Measurements from ENCODE around the gene LUM.

LUM gene, protein sequence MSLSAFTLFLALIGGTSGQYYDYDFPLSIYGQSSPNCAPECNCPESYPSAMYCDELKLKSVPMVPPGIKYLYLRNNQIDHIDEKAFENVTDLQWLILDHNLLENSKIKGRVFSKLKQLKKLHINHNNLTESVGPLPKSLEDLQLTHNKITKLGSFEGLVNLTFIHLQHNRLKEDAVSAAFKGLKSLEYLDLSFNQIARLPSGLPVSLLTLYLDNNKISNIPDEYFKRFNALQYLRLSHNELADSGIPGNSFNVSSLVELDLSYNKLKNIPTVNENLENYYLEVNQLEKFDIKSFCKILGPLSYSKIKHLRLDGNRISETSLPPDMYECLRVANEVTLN

DNA sequence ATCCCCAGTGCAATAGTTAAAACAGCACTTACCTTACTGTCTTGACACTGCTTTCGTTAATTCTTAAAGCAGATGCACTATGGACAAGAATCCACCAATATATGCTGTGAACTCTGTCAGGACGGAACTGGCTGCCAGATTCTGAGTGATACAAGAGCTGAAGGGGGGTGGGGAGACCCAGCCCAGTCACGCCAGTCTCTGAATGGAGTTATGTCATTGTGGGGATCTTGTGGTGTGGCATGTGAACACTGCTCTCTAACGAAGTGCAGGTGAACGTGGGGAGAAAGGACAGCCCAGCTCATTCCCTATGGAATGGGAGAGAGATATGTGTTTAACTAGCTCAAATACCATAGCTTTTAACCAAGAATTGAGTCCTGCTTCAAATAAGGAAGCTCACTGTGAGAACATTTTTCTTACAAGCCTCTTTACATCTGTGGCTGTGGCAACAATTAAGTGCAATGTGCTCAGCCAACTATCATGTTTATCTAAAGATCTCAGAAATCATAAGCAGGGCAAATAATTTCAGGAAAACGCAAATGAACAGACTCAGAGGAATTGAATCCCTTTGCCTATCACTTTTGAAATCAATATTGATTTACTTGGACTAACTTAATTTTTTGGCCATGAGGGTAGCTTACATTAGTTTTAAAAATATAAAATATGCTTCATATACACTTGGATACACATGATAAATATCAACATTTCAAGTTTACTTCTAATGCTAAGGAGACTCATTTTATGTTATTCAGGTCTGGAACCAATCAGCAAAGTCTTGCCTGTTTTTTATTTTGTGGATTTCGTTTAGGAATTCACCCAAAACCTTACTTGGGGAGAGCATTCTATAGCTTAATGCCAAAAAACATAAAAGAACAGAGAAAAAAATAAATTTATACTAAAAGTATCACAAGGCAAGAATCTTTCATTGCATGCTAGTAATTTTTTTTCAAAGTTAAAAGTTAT lies at the start of gene LUM:
LUM (minus strand) TSS at position 129 of the 960 bp plus-strand sequence. CDS start 2,515 bp downstream, outside the sequence.
- DNase-seq (ENCODE audit: low read depth in 4 of 4, low spot score in 1 of 4): no peak

- DNase-seq (ENCODE audit: low read depth in 4 of 4, low spot score in 1 of 4): no peak
Observed at GRCh38 chr12:91161009-91161408, 49.7 kb upstream of the LUM start.

DNA sequence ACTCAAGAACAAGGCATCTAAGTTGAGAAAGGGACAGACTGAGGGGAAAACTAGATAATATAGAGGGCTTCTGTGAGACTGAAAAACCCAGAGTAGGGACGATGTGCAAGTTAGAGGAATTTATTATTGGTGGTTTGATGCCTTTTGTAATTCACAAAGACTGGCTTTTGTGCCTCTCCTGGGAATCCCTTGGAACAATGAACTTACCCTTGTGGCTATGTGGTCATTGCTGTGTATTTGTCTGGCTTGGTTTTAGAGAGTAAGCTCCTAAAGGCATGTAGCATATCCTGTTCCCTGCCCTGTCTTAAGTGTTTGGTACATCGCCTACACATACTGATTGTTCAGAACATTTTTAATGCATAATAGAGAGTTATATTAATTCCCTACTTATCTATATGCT lies 44.7 kb upstream of the LUM start:
- DNase-seq (ENCODE audit: low read depth in 4 of 4, low spot score in 1 of 4): no peak

- no peak for DNase-seq (ENCODE audit: low read depth in 4 of 4, low spot score in 1 of 4)
Observed at GRCh38 chr12:91154131-91154530, 42.8 kb upstream of the LUM start.

DNA sequence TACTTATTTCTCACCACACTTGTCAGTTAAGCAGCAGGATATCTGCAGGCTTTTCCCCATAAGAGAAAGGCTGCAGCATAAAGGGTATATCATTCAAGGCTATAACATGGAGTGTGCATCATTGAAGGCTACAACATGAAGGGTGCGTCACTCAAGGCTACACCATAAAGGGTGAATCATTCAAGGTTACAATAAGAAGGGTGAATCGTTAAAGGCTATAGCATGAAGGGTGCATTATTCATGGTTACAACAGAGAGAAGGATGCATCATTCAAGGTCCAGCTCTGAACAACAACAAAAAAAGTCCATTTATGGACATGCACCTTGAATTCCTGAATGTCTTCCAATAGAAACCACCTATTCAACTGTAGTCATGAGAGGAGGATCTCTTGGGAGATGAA lies 32.8 kb upstream of the LUM start:
- DNase-seq (ENCODE audit: low read depth in 4 of 4, low spot score in 1 of 4): no peak

- DNase-seq (ENCODE audit: low read depth in 4 of 4, low spot score in 1 of 4): no peak
Observed at GRCh38 chr12:91143206-91143605, 31.9 kb upstream of the LUM start.

GRCh38 chr12:91142221-91142631 lies 30.9 kb upstream of the LUM start:
- no peak for DNase-seq (ENCODE audit: low read depth in 4 of 4, low spot score in 1 of 4)

GRCh38 chr12:91140026-91140931 lies 29.0 kb upstream of the LUM start:
- no peak for DNase-seq (ENCODE audit: low read depth in 4 of 4, low spot score in 1 of 4)

GRCh38 chr12:91139286-91139685 lies 28.0 kb upstream of the LUM start:
- no peak for DNase-seq (ENCODE audit: low read depth in 4 of 4, low spot score in 1 of 4)

DNA sequence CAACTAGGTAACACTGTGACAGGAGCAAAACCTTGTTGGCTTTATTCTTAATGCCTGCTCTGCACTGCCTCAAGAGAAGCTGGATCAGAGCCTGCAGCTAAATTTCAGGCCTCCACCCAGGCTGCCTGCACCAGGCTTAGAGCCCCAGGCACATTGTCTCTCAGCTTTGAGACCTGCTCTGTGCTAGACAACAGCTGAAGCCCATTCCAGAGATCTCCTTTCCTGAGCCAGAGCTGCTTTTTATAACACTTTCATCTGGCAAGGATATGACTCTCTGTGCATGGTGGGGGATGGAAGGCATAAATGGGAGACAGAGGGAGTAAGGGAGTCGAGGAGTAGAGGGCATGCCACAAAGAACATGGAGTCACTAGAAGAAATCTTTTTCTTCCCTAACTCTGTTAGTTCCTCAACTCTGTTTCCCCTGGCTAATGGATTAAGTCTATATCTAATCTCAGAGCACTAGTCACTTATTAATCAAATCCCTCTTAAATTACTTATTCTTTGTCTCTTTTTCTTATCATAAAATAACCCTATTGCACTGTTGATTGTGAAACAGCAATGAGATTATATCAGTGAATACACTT lies 27.1 kb upstream of the LUM start:
- no peak for DNase-seq (ENCODE audit: low read depth in 4 of 4, low spot score in 1 of 4)

DNA sequence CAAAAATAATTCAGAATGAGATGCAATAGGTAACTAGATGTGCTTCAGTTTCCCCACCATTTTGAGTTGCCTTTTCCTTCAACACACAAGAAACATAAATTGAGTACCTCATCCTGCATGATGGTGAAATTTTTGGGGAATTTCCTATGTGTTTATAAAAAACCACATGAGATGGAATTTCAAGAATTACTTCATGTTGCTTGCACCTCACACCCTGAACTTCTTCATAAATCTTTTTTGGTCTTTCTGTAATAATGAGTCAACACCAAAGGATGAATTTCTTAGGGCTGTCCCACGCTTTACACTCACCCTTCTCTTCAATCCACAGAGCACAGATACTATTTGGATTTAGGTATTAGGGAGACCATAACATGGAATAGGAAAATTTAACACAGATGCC lies 22.6 kb upstream of the LUM start:
- DNase-seq (ENCODE audit: low read depth in 4 of 4, low spot score in 1 of 4): no peak

DNA sequence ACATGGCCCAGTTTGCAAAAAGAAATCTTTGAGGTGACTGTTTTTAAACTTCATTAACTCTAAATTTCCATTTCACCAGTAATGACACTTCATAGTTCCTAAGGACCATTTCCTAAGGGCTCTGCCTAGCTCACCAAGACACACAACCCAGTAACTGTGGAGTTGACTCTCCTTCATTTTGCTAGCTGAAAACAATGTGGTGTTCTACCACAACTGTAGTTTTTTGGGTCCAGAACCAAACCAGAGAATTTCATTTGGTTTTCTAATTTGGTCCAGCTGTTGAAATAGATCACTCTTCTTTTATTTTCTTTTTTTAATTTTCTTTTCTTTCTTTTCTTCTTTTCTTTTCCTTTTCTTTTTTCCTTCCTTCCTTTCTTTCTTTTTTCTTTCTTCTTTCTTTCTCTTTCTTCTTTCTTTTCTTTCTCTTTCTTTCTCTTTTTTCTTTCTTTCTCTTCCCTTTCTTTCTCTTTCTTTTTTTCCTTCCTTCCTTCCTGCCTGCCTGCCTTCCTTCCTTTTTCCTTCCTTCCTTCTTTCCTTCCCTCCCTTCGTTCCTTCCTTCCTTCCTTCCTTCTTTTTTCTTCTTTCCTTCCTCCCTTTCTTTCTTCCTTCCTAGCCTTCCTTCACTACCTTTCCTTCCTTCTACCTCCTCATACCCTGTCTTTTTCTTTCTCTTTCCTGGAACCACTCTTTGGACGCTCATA lies 18.5 kb upstream of the LUM start:
- no peak for DNase-seq (ENCODE audit: low read depth in 4 of 4, low spot score in 1 of 4)

DNA sequence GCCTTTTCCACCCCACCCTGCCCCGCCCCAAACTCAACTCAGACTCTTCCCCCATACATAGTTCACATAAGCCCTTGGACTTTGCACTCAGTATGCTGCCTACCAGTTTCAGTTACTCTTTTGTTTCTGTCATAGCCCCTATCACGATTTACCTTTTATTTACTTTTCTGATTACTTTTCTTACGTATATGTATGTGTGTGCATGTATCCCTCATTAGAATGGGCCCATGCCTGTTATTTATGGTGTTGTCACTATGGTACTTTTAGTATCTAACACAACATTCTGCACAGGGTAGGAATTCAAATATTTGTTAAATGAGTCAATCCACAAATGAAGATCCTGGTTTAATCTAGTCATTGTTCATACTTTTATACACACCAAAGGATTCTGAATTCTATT lies 16.5 kb upstream of the LUM start:
- DNase-seq (ENCODE audit: low read depth in 4 of 4, low spot score in 1 of 4): no peak

GRCh38 chr12:91127306-91127705 lies 16.0 kb upstream of the LUM start:
- DNase-seq (ENCODE audit: low read depth in 4 of 4, low spot score in 1 of 4): no peak

DNA sequence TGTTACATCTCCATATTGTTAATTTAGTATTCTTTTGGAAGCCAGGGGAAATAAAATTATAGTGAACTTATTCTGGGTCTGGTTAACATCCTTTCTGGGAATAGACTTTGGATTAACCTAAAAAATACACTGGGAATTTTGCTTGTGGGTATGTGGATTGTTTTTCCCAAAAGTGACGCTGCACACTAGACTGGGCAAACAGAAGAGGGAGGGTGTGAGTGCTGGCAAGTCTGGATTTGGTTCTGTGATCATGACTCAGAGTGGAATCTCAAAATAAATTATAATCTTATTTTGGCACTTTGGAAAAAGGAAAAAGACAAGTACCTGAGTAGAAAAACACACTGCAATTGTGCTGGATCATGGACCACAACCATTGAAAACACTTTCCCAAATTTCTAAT lies 15.2 kb upstream of the LUM start:
- no peak for DNase-seq (ENCODE audit: low read depth in 4 of 4, low spot score in 1 of 4)

GRCh38 chr12:91123236-91123916 lies 12.1 kb upstream of the LUM start:
- no peak for DNase-seq (ENCODE audit: low read depth in 4 of 4, low spot score in 1 of 4)

DNA sequence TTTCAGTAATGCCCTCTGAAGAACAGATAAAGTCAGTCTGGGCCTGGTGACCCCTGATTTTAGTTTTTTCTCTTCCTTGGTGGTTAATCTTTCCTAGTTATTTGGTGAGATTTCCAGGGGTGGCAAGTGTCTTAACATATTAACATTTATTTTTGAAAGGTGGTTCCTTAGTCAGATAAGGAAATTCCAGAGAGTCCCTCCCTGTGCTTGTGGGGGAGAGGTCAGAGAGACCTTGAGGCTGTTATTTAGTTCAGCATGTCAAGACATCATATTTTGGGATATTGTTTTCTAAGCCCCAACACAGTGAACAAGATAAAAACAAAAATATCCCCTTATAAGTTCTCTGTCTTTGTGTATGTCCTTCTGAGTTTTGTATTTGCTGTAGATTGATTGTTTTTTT lies 9.5 kb upstream of the LUM start:
- no peak for DNase-seq (ENCODE audit: low read depth in 4 of 4, low spot score in 1 of 4)

GRCh38 chr12:91119089-91119488 lies 7.8 kb upstream of the LUM start:
- DNase-seq (ENCODE audit: low read depth in 4 of 4, low spot score in 1 of 4): no peak

DNA sequence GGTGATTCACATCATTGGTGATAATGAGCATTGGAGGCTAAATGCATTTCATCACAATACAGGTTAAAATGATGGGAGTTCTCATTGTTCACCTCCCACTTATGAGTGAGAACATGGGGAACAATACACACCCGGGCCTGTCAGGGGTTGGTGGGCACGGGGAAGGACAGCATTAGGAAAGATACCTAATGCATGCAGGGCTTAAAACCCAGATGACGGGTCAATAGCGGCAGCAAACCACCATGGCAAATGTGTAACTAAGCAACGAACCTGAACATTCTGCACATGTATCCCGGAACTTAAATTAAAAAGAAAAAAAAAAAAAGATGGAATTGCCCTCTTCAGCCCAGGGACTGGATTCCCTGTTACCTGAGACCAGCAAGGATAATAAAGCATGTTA lies 2.3 kb upstream of the LUM start:
- DNase-seq (ENCODE audit: low read depth in 4 of 4, low spot score in 1 of 4): no peak
